ENCODE measurements around the gene TFDP1.

DNA sequence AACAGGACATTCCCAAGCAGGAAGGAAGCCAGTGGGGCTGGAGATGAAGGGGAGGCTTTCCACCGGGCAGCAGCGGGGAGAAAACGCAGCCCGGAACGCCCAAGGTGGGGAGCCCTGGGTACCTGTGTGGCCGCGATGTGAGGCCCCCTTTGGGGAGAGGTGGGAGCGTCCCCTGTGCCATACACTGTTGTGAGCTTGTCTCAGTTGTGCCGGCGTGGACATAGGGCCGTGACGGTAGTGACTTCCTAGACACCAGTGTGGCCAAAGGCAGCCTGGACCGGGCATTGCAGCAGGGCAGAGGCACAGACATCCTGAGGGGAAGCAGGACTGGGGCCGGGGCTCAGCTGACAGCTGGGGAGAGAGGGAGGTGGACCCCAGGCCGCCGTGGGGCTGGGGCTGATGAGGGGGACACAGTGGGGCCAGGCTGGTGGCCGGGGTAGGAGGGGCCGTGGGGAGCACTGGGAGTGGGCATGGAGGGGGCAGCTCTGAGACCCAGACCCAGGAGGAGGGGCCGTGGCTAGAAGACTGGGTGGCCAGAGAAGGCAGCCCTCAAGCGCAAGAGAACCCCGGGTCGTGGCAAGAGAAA lies 38.5 kb upstream of the TFDP1 start:
- TF ChIP-seq POLR2AphosphoS5 (IDR thresholded peaks at IDR 0.05; ENCODE audit: low read depth, low read length) (no peak), FOXP2 (optimal IDR thresholded peaks at IDR 0.05; ENCODE audit: borderline replicate concordance, extremely low read depth, extremely low read length, insufficient read depth) (no peak)
- TF ChIP-seq, protein P1, sequence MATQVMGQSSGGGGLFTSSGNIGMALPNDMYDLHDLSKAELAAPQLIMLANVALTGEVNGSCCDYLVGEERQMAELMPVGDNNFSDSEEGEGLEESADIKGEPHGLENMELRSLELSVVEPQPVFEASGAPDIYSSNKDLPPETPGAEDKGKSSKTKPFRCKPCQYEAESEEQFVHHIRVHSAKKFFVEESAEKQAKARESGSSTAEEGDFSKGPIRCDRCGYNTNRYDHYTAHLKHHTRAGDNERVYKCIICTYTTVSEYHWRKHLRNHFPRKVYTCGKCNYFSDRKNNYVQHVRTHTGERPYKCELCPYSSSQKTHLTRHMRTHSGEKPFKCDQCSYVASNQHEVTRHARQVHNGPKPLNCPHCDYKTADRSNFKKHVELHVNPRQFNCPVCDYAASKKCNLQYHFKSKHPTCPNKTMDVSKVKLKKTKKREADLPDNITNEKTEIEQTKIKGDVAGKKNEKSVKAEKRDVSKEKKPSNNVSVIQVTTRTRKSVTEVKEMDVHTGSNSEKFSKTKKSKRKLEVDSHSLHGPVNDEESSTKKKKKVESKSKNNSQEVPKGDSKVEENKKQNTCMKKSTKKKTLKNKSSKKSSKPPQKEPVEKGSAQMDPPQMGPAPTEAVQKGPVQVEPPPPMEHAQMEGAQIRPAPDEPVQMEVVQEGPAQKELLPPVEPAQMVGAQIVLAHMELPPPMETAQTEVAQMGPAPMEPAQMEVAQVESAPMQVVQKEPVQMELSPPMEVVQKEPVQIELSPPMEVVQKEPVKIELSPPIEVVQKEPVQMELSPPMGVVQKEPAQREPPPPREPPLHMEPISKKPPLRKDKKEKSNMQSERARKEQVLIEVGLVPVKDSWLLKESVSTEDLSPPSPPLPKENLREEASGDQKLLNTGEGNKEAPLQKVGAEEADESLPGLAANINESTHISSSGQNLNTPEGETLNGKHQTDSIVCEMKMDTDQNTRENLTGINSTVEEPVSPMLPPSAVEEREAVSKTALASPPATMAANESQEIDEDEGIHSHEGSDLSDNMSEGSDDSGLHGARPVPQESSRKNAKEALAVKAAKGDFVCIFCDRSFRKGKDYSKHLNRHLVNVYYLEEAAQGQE (IDR thresholded peaks at IDR 0.05; ENCODE audit: insufficient read depth in 1 of 2, low read depth in 2 of 2, low read length in 2 of 2), result no peak

All from PFSK-1 (cell line).